ENCODE data around the gene FHOD3.

- TF ChIP-seq CHD2 (IDR thresholded peaks at IDR 0.05; ENCODE audit: low read length, partially characterized antibody) (no peak), REST (IDR thresholded peaks at IDR 0.05) (no peak), FOSL2 (IDR thresholded peaks at IDR 0.05) (no peak), FOSL2 (CRISPR knock-in tag; IDR thresholded peaks at IDR 0.05) (no peak), CTCF (IDR thresholded peaks at IDR 0.05) (no peak), POLR2A (IDR thresholded peaks at IDR 0.05; ENCODE audit: low read length) (no peak), EP300 (IDR thresholded peaks at IDR 0.05) (no peak), NFE2L2 (conservative IDR thresholded peaks at IDR 0.05; ENCODE audit: low read length) (no peak), PBX3 (IDR thresholded peaks at IDR 0.05) (no peak)
Observed at GRCh38 chr18:36392979-36393287, 95.4 kb downstream of the FHOD3 start.
